Activated naive CD4-positive, alpha-beta T cell treated with anti-CD3 and anti-CD28 coated beads, Interleukin-2, amount 10 ng/mL, durations not matched to agents 7 days and 5 days (primary cell): ENCODE results near the gene NELFCD.
A peak's percentile ranks its signal among the peaks of the same experiment; 100 is the strongest.
"Not testable (repeated sequence)": the region's sequence is repeated elsewhere in the genome, so short reads cannot be mapped to it uniquely, and the experiment has no call there.

Source experiments
- CTCF ChIA-PET: fragments of 350-600 bp; sonication (Branson Sonifier 250); formaldehyde crosslinking; loops from one replicate; lab custom pipeline; 2021; ENCODE audit warnings: antibody characterized with exemption; lab: Charles Lee
- DNase-seq: peaks from one replicate; pipeline ENCODE4 v3.0.0-alpha.2; 2020
- H3K27ac Mint-ChIP-seq: one replicate; pipeline ENCODE4 v1.8.0; 2021; ENCODE audit warnings: mild to moderate bottlenecking, moderate library complexity, mixed read lengths
- H3K27me3 Mint-ChIP-seq: one replicate; pipeline ENCODE4 v1.8.0; 2021; ENCODE audit warnings: mild to moderate bottlenecking, mixed read lengths
- H3K36me3 Mint-ChIP-seq: one replicate; pipeline ENCODE4 v1.8.0; 2021; ENCODE audit warnings: mixed read lengths
- H3K4me1 Mint-ChIP-seq: one replicate; pipeline ENCODE4 v1.8.0; 2021; ENCODE audit warnings: mixed read lengths
- H3K4me3 Mint-ChIP-seq: one replicate; pipeline ENCODE4 v1.8.0; 2021; ENCODE audit warnings: mild to moderate bottlenecking, moderate library complexity, mixed read lengths
- H3K9me3 Mint-ChIP-seq: one replicate; pipeline ENCODE4 v1.8.0; 2021; ENCODE audit warnings: mixed read lengths

The NELFCD gene

GRCh38 chr20:58982406-58983114 lies 1.5 kb downstream of the NELFCD start:
- Mint-ChIP-seq H3K36me3 (peaks cover 17% of the 10 kb centered on the region), H3K27ac (peak overlapping the region; percentile 69), H3K27me3 (peaks cover 18% of the 10 kb centered on the region), H3K9me3 (no peaks in the 10 kb centered on the region), H3K4me3 (peak overlapping the region; percentile 90), H3K4me1 (peaks cover 39% of the 10 kb centered on the region)
- no peak for DNase-seq
- CTCF ChIA-PET, result interaction anchor here (0.7 to 1.4 kb wide), 3 partner anchors 8 to 67 kb away, joined by 3 to 4 read pairs (median 3); no protein-coding TSS in a partner anchor

- Mint-ChIP-seq H3K27me3 (peaks cover 18% of the 10 kb centered on the region), H3K36me3 (peaks cover 23% of the 10 kb centered on the region), H3K4me1 (peaks cover 39% of the 10 kb centered on the region)
- not testable (repeated sequence) for DNase-seq, H3K4me3 Mint-ChIP-seq, H3K27ac Mint-ChIP-seq, H3K9me3 Mint-ChIP-seq
- CTCF ChIA-PET, result interaction anchor here (0.7 to 1.4 kb wide), 3 partner anchors 8 to 68 kb away, joined by 3 to 4 read pairs (median 3); no protein-coding TSS in a partner anchor
These were observed 2.0 kb downstream of the NELFCD start for GRCh38 chr20:58983115-58983468.

GRCh38 chr20:58984691-58985090 lies 3.6 kb downstream of the NELFCD start:
- Mint-ChIP-seq H3K36me3 (peaks cover 36% of the 10 kb centered on the region), H3K4me3 (no peak overlapping the region), H3K4me1 (peaks cover 39% of the 10 kb centered on the region), H3K9me3 (no peaks in the 10 kb centered on the region), H3K27me3 (peaks cover 3% of the 10 kb centered on the region), H3K27ac (no peak overlapping the region)
- CTCF ChIA-PET, result no interaction called here
- DNase-seq, result no peak

- H3K9me3 Mint-ChIP-seq, result no peaks in the 10 kb centered on the region
- DNase-seq, result no peak
- CTCF ChIA-PET, result no interaction called here
- peaks cover 42% of the 10 kb centered on the region for H3K36me3 Mint-ChIP-seq
- no peaks in the 10 kb centered on the region for H3K27me3 Mint-ChIP-seq
- no peak overlapping the region for H3K27ac Mint-ChIP-seq
- H3K4me3 Mint-ChIP-seq, result no peak overlapping the region
- peaks cover 37% of the 10 kb centered on the region for H3K4me1 Mint-ChIP-seq
These were observed 4.6 kb downstream of the NELFCD start for GRCh38 chr20:58985656-58986055.

GRCh38 chr20:58986286-58986967 lies 5.4 kb downstream of the NELFCD start:
- Mint-ChIP-seq H3K9me3 (no peaks in the 10 kb centered on the region), H3K36me3 (peaks cover 47% of the 10 kb centered on the region), H3K4me3 (no peak overlapping the region), H3K4me1 (peaks cover 37% of the 10 kb centered on the region), H3K27ac (no peak overlapping the region), H3K27me3 (no peaks in the 10 kb centered on the region)
- DNase-seq, result no peak
- CTCF ChIA-PET, result interaction anchor here (0.5 kb wide), 1 partner anchor 25 kb away, joined by 3 read pairs; no protein-coding TSS in a partner anchor

GRCh38 chr20:58986968-58987517 lies 6.0 kb downstream of the NELFCD start:
- Mint-ChIP-seq H3K9me3 (no peaks in the 10 kb centered on the region), H3K4me1 (peaks cover 34% of the 10 kb centered on the region), H3K27me3 (no peaks in the 10 kb centered on the region), H3K27ac (no peak overlapping the region), H3K4me3 (no peak overlapping the region), H3K36me3 (peaks cover 50% of the 10 kb centered on the region)
- CTCF ChIA-PET, result interaction anchor here (0.5 kb wide), 1 partner anchor 26 kb away, joined by 3 read pairs; no protein-coding TSS in a partner anchor
- DNase-seq, result no peak

- Mint-ChIP-seq H3K4me1 (peaks cover 25% of the 10 kb centered on the region), H3K27ac (no peak overlapping the region)
These were observed 6.9 kb downstream of the NELFCD start for GRCh38 chr20:58987790-58988564.

GRCh38 chr20:58988565-58988882 lies 7.5 kb downstream of the NELFCD start:
- CTCF ChIA-PET, result no interaction called here
- peaks cover 22% of the 10 kb centered on the region for H3K4me1 Mint-ChIP-seq
- H3K36me3 Mint-ChIP-seq, result peaks cover 56% of the 10 kb centered on the region
- H3K27me3 Mint-ChIP-seq, result no peaks in the 10 kb centered on the region
- no peaks in the 10 kb centered on the region for H3K9me3 Mint-ChIP-seq
- no peak overlapping the region for H3K27ac Mint-ChIP-seq
- DNase-seq, result no peak
- H3K4me3 Mint-ChIP-seq, result no peak overlapping the region

More at GRCh38 chr20:58987790-58988564, 6.9 kb downstream of the NELFCD start:
- Mint-ChIP-seq H3K4me3 (no peak overlapping the region), H3K9me3 (no peaks in the 10 kb centered on the region), H3K36me3 (peaks cover 52% of the 10 kb centered on the region), H3K27me3 (no peaks in the 10 kb centered on the region)
- DNase-seq, result no peak
- CTCF ChIA-PET, result no interaction called here

GRCh38 chr20:58989196-58989595 lies 8.1 kb downstream of the NELFCD start:
- CTCF ChIA-PET, result no interaction called here
- Mint-ChIP-seq H3K4me3 (no peak overlapping the region), H3K27ac (no peak overlapping the region), H3K4me1 (peaks cover 17% of the 10 kb centered on the region), H3K36me3 (peaks cover 62% of the 10 kb centered on the region), H3K27me3 (no peaks in the 10 kb centered on the region), H3K9me3 (no peaks in the 10 kb centered on the region)
- no peak for DNase-seq

GRCh38 chr20:58990651-58991445 lies 9.8 kb downstream of the NELFCD start:
- H3K27ac Mint-ChIP-seq, result no peak overlapping the region
- peaks cover 7% of the 10 kb centered on the region for H3K4me1 Mint-ChIP-seq
- H3K4me3 Mint-ChIP-seq, result no peak overlapping the region
- CTCF ChIA-PET, result interaction anchor here (0.7 kb wide), 1 partner anchor 9 kb away, joined by 3 read pairs; no protein-coding TSS in a partner anchor
- DNase-seq, result no peak
- no peaks in the 10 kb centered on the region for H3K9me3 Mint-ChIP-seq
- H3K36me3 Mint-ChIP-seq, result peaks cover 73% of the 10 kb centered on the region
- no peaks in the 10 kb centered on the region for H3K27me3 Mint-ChIP-seq

- Mint-ChIP-seq H3K27ac (no peak overlapping the region), H3K36me3 (peaks cover 76% of the 10 kb centered on the region)
- CTCF ChIA-PET, result no interaction called here
These were observed 10.7 kb downstream of the NELFCD start for GRCh38 chr20:58991715-58992114.

GRCh38 chr20:58992911-58993310 lies 11.9 kb downstream of the NELFCD start:
- no peaks in the 10 kb centered on the region for H3K9me3 Mint-ChIP-seq
- H3K4me3 Mint-ChIP-seq, result no peak overlapping the region
- no peaks in the 10 kb centered on the region for H3K27me3 Mint-ChIP-seq
- H3K27ac Mint-ChIP-seq, result no peak overlapping the region
- H3K36me3 Mint-ChIP-seq, result peaks cover 71% of the 10 kb centered on the region
- H3K4me1 Mint-ChIP-seq, result peaks cover 2% of the 10 kb centered on the region
- no peak for DNase-seq
- CTCF ChIA-PET, result no interaction called here

More at GRCh38 chr20:58991715-58992114, 10.7 kb downstream of the NELFCD start:
- H3K4me1 Mint-ChIP-seq, result peaks cover 4% of the 10 kb centered on the region
- H3K9me3 Mint-ChIP-seq, result no peaks in the 10 kb centered on the region
- H3K4me3 Mint-ChIP-seq, result no peak overlapping the region
- no peaks in the 10 kb centered on the region for H3K27me3 Mint-ChIP-seq
- DNase-seq, result no peak
